ENCODE data around the gene ERI3. TPM values are rescaled to one million over a fixed set of nuclear protein-coding genes. Genes with fewer than 3 reads are reported as not detected.

The ERI3 gene
- total and polyA plus RNA-seq, 10 of the 15 experiments (the other 5 are each of a cell fraction or from before 2014, with no cell fraction given) = 20.6 to 90.4 (median 41.2) TPM

- no peaks in the 10 kb centered on the region; the same call in 1 of the 2 replicates for H3K79me2 ChIP-seq (ENCODE audit: control insufficient read depth, insufficient read depth, low read length)
- H3K27ac ChIP-seq (ENCODE audit: control insufficient read depth, insufficient read depth) = no peak overlapping the region
- ChIA-PET CTCF (interaction anchor here (1.9 kb wide), 1 partner anchor 13 kb away, joined by 5 read pairs; no protein-coding TSS in a partner anchor), RAD21 (ENCODE audit: unreplicated experiment) (no interaction called here), POLR2A (interaction anchor here (1.8 kb wide), 1 partner anchor 16 kb away, joined by 5 read pairs; the partner anchor contains the start of gene ERI3), SMC1A (ENCODE audit: uncharacterized antibody, unreplicated experiment) (no interaction called here)
- no peak overlapping the region for H2AFZ ChIP-seq (ENCODE audit: control insufficient read depth, low read depth, low read length)
- intact Hi-C loops (cut with micrococcal nuclease; ENCODE audit: unreplicated experiment) = no loop called here
- no peak overlapping the region for H3K9ac ChIP-seq (ENCODE audit: control insufficient read depth, insufficient read depth, low read length)
- no peak overlapping the region for H3K4me2 ChIP-seq (ENCODE audit: control insufficient read depth, insufficient read depth)
- H3K27me3 ChIP-seq (replicated peaks in 1 of 2; ENCODE audit: control insufficient read depth in 2 of 2, insufficient read depth in 2 of 2, low read length in 1 of 2) = no peaks in the 10 kb centered on the region
- peaks cover 2 to 8% of the 10 kb centered on the region in 2 experiments for H3K36me3 ChIP-seq (ENCODE audit: control insufficient read depth in 2 of 2, insufficient read depth in 2 of 2, low read length in 1 of 2)
- H3K9me3 ChIP-seq (replicated peaks; ENCODE audit: control insufficient read depth, insufficient read depth, low read length) = no peaks in the 10 kb centered on the region; the same call in 2 of the 3 replicates
- in situ Hi-C loops (cut with MboI) = no loop called here
- FAIRE-seq = no peak
- no peaks in the 10 kb centered on the region for H3K4me1 ChIP-seq (ENCODE audit: control insufficient read depth, insufficient read depth, low read length)
- 88% methylated on average over 4 of the region's 4 CpGs for WGBS (ENCODE audit: insufficient coverage, insufficient replicate concordance, low lambda C conversion rate, missing lambda C conversion rate)
- TF ChIP-seq BCL3 (IDR thresholded peaks at IDR 0.05; ENCODE audit: borderline replicate concordance, insufficient read depth, low read depth, low read length, poor library complexity, severe bottlenecking) = no peak
- TF ChIP-seq RUNX3 (IDR thresholded peaks at IDR 0.05; ENCODE audit: low read length) = no peak
- TF ChIP-seq HDGF (IDR thresholded peaks at IDR 0.05) = no peak
- ATAC-seq = no peak
- no peaks in the 10 kb centered on the region; the same call in 1 of the 2 replicates for H4K20me1 ChIP-seq (ENCODE audit: control insufficient read depth, insufficient read depth)
- no TSS peak for BruUV-seq (replicated peaks)
- DNase-seq (ENCODE audit: low read depth, low spot score) = no peak
- no peak overlapping the region for H3K4me3 ChIP-seq
These were observed 15.3 kb downstream of the ERI3 start for GRCh38 chr1:44339731-44340130.

GRCh38 chr1:44338136-44338535 is 16.9 kb downstream of the ERI3 start:
- TF ChIP-seq CEBPB (IDR thresholded peaks at IDR 0.05; ENCODE audit: borderline replicate concordance in 1 of 2, low read depth in 2 of 2, low read length in 2 of 2) (no peak), POLR2AphosphoS2 (IDR thresholded peaks at IDR 0.05; ENCODE audit: low read depth, low read length) (no peak)
- Histone ChIP-seq H3K4me2 (ENCODE audit: control insufficient read depth, insufficient read depth) (no peak overlapping the region), H2AFZ (ENCODE audit: control insufficient read depth, low read depth, low read length) (no peak overlapping the region), H3K4me1 (ENCODE audit: control insufficient read depth, insufficient read depth, low read length) (no peaks in the 10 kb centered on the region), H3K27ac (ENCODE audit: control insufficient read depth, insufficient read depth) (no peak overlapping the region), H3K4me3 (no peak overlapping the region), H3K9ac (ENCODE audit: control insufficient read depth, insufficient read depth, low read length) (no peak overlapping the region), H3K27me3 (replicated peaks in 1 of 2; ENCODE audit: control insufficient read depth in 2 of 2, insufficient read depth in 2 of 2, low read length in 1 of 2) (no peaks in the 10 kb centered on the region), H3K79me2 (ENCODE audit: control insufficient read depth, insufficient read depth, low read length) (no peaks in the 10 kb centered on the region), H3K9me3 (replicated peaks; ENCODE audit: control insufficient read depth, insufficient read depth, low read length) (no peaks in the 10 kb centered on the region; the same call in 2 of the 3 replicates), H3K36me3 (ENCODE audit: control insufficient read depth in 2 of 2, insufficient read depth in 2 of 2, low read length in 1 of 2) (peaks cover 2 to 8% of the 10 kb centered on the region in 2 experiments), H4K20me1 (ENCODE audit: control insufficient read depth, insufficient read depth) (no peaks in the 10 kb centered on the region; the same call in 1 of the 2 replicates)
- intact Hi-C loops (cut with micrococcal nuclease; ENCODE audit: unreplicated experiment) = no loop called here
- POLR2A ChIA-PET = interaction anchor here (1.1 to 1.8 kb wide), 2 partner anchors 17 to 18 kb away, joined by 3 to 5 read pairs; partner anchors contain the start of gene ERI3
- in situ Hi-C loops (cut with MboI) = no loop called here
- ATAC-seq (no peak), FAIRE-seq (no peak), DNase-seq (ENCODE audit: low read depth, low spot score) (no peak)
- WGBS (ENCODE audit: insufficient coverage, insufficient replicate concordance, low lambda C conversion rate, missing lambda C conversion rate) = 100% methylated on average over 2 of the region's 2 CpGs
- RAD21 ChIA-PET (ENCODE audit: unreplicated experiment) = no interaction called here
- SMC1A ChIA-PET (ENCODE audit: uncharacterized antibody, unreplicated experiment) = no interaction called here
- no TSS peak for BruUV-seq (replicated peaks)
- CTCF ChIA-PET = interaction anchor here (1.0 to 1.9 kb wide), 2 partner anchors 15 to 121 kb away, joined by 3 to 5 read pairs; no protein-coding TSS in a partner anchor

Data from GM12878 (cell line).